Measurements from ENCODE around the gene CEP70.

GRCh38 chr3:138608322-138609135 lies 14.5 kb upstream of the CEP70 start, which contains the start of gene FAIM:
- TF ChIP-seq, protein P1, sequence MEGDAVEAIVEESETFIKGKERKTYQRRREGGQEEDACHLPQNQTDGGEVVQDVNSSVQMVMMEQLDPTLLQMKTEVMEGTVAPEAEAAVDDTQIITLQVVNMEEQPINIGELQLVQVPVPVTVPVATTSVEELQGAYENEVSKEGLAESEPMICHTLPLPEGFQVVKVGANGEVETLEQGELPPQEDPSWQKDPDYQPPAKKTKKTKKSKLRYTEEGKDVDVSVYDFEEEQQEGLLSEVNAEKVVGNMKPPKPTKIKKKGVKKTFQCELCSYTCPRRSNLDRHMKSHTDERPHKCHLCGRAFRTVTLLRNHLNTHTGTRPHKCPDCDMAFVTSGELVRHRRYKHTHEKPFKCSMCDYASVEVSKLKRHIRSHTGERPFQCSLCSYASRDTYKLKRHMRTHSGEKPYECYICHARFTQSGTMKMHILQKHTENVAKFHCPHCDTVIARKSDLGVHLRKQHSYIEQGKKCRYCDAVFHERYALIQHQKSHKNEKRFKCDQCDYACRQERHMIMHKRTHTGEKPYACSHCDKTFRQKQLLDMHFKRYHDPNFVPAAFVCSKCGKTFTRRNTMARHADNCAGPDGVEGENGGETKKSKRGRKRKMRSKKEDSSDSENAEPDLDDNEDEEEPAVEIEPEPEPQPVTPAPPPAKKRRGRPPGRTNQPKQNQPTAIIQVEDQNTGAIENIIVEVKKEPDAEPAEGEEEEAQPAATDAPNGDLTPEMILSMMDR (IDR thresholded peaks at IDR 0.05; ENCODE audit: low read depth, low read length), result no peak
- TF ChIP-seq POLR2A (IDR thresholded peaks at IDR 0.05; ENCODE audit: extremely low read depth, insufficient read length), result peak; percentile 55
